HG02938 (cell line): ENCODE measurements around the gene VEZF1.

ENCODE experiments used
- ATAC-seq: cut with Tn5 transposase; IDR thresholded peaks from one replicate; pipeline ENCODE4 v1.9.1; 2021; ENCODE audit warnings: mild to moderate bottlenecking, moderate library complexity; ENCODE audit not compliant: unreplicated experiment

Gene VEZF1

GRCh38 chr17:57931488-57932137, 56.4 kb downstream of the VEZF1 start:
- no peak for ATAC-seq

- ATAC-seq, result no peak
Observed at GRCh38 chr17:57930239-57930638, 57.8 kb downstream of the VEZF1 start.

GRCh38 chr17:57929386-57929785, 58.7 kb downstream of the VEZF1 start:
- no peak for ATAC-seq

GRCh38 chr17:57928928-57929327, 59.1 kb downstream of the VEZF1 start:
- no peak for ATAC-seq

- ATAC-seq, result no peak
Observed at GRCh38 chr17:57927048-57927723, 60.9 kb downstream of the VEZF1 start.

GRCh38 chr17:57926723-57927047, 61.4 kb downstream of the VEZF1 start:
- ATAC-seq, result no peak

GRCh38 chr17:57925361-57925990, 62.6 kb downstream of the VEZF1 start:
- no peak for ATAC-seq

GRCh38 chr17:57924677-57925076, 63.4 kb downstream of the VEZF1 start:
- no peak for ATAC-seq
